Activated CD8-positive, alpha-beta memory T cell treated with anti-CD3 and anti-CD28 coated beads, Interleukin-2, amount 50 U/mL, for 48 hours (primary cell): ENCODE measurements around the gene SOCS4.
A peak's percentile ranks its signal among the peaks of the same experiment; 100 is the strongest.

Experiments used
- DNase-seq: peaks from one replicate; pipeline ENCODE4 v3.0.0-alpha.2; 2020

The SOCS4 gene

GRCh38 chr14:55092341-55092740, 65.3 kb downstream of the SOCS4 start:
- DNase-seq: no peak

- no peak for DNase-seq
Measured at GRCh38 chr14:55094292-55095157, 67.5 kb downstream of the SOCS4 start.

GRCh38 chr14:55097881-55098560, 71.0 kb downstream of the SOCS4 start:
- DNase-seq: peak; percentile 72

GRCh38 chr14:55098561-55098898, 71.5 kb downstream of the SOCS4 start:
- no peak for DNase-seq
